Smooth muscle cell (in vitro differentiated cells): ENCODE results near the gene ARF6. TPM values are rescaled to one million over a fixed set of nuclear protein-coding genes. Genes with fewer than 3 reads are reported as not detected.
"Not testable (repeated sequence)": the region's sequence is repeated elsewhere in the genome, so short reads cannot be mapped to it uniquely, and the experiment has no call there.

Experiments
- DNase-seq: peaks from one replicate; lab custom pipeline; 2025; ENCODE audit not compliant: unreplicated experiment; lab: John Stamatoyannopoulos, UW
- H2AFZ ChIP-seq: fragments of 200-600 bp; sonication (generic); 2 replicates; pipeline ENCODE4 v1.6.0; 2016; ENCODE audit warnings: antibody characterized with exemption, low read depth, mild to moderate bottlenecking
- H3F3A ChIP-seq: fragments of 200-600 bp; sonication (generic); 2 replicates; pipeline ENCODE4 v1.6.0; 2017; ENCODE audit warnings: antibody characterized with exemption, low read depth
- H3K27ac ChIP-seq: fragments of 200-600 bp; sonication (generic); 2 replicates; pipeline ENCODE4 v1.5.1; 2016; ENCODE audit warnings: low read depth, mild to moderate bottlenecking
- H3K27me3 ChIP-seq: fragments of 200-600 bp; sonication (generic); 2 replicates; pipeline ENCODE4 v1.6.1; 2016; ENCODE audit warnings: low read depth, mild to moderate bottlenecking
- H3K36me3 ChIP-seq: fragments of 200-600 bp; sonication (generic); 2 replicates; pipeline ENCODE4 v1.5.1; 2016; ENCODE audit warnings: low read depth
- H3K4me1 ChIP-seq: fragments of 200-600 bp; sonication (generic); 2 replicates; pipeline ENCODE4 v1.5.1; 2016; ENCODE audit warnings: low read depth
- H3K4me2 ChIP-seq: fragments of 200-600 bp; sonication (generic); 2 replicates; pipeline ENCODE4 v1.6.0; 2016; ENCODE audit warnings: mild to moderate bottlenecking
- H3K4me3 ChIP-seq: fragments of 200-600 bp; sonication (generic); 2 replicates; pipeline ENCODE4 v1.5.1; 2016; ENCODE audit warnings: mild to moderate bottlenecking
- H3K79me2 ChIP-seq: fragments of 200-600 bp; sonication (generic); 2 replicates; pipeline ENCODE4 v1.6.0; 2016; ENCODE audit warnings: low read depth, mild to moderate bottlenecking
- H3K9ac ChIP-seq: fragments of 200-600 bp; sonication (generic); 2 replicates; pipeline ENCODE4 v1.6.0; 2016; ENCODE audit warnings: low read depth
- H3K9me3 ChIP-seq: fragments of 200-600 bp; sonication (generic); replicated peaks from 2 replicates; pipeline ENCODE4 v1.5.1; 2016; ENCODE audit warnings: low read depth
- H4K20me1 ChIP-seq: fragments of 200-600 bp; sonication (generic); 2 replicates; pipeline ENCODE4 v1.6.0; 2016; ENCODE audit warnings: low read depth
- WGBS: methylation state at CpG from one replicate; pipeline ENCODE4 v1.1.7; 2016; ENCODE audit warnings: low lambda C conversion rate; 5-methylcytosine and 5-hydroxymethylcytosine counted together
- polyA plus RNA-seq: library from polyadenylated mRNA; unstranded; fragments of >200 nt; fragmentation: Nextera tagmentation; extraction: Ambion mirVana; gene quantifications from 2 replicates; pipeline ENCODE4 v1.2.1, GENCODE V29; 2016
- total RNA-seq: library from RNA; depleted of rRNA; stranded (reverse); fragments of >200 nt; gene quantifications from 2 replicates; pipeline ENCODE4 v1.2.3, GENCODE V29; 2014
- TF ChIP-seq, protein P1 (sequence below): fragments of 200-600 bp; sonication (generic); IDR thresholded peaks from 2 replicates; pipeline ENCODE4 v1.5.1; 2017; ENCODE audit warnings: borderline replicate concordance, mild to moderate bottlenecking, antibody characterized with exemption; ENCODE audit not compliant: insufficient read depth, poor library complexity, severe bottlenecking

Gene ARF6
- total and polyA plus RNA-seq, 2 experiments from 2014 or later: 59.8 to 68.7 TPM

- Histone ChIP-seq H3K9me3 (no peaks in the 10 kb centered on the region), H3K9ac (no peak overlapping the region), H3K79me2 (peaks cover 50% of the 10 kb centered on the region), H3K4me3 (no peak overlapping the region), H3K4me2 (peak overlapping the region; percentile 98), H3K4me1 (peaks cover 25% of the 10 kb centered on the region), H3F3A (peaks cover 18% of the 10 kb centered on the region), H4K20me1 (peaks cover 52% of the 10 kb centered on the region), H3K36me3 (peaks cover 2% of the 10 kb centered on the region), H2AFZ (no peak overlapping the region), H3K27me3 (no peaks in the 10 kb centered on the region), H3K27ac (peak overlapping the region; percentile 98)
- DNase-seq: no peak
- TF ChIP-seq, protein P1, sequence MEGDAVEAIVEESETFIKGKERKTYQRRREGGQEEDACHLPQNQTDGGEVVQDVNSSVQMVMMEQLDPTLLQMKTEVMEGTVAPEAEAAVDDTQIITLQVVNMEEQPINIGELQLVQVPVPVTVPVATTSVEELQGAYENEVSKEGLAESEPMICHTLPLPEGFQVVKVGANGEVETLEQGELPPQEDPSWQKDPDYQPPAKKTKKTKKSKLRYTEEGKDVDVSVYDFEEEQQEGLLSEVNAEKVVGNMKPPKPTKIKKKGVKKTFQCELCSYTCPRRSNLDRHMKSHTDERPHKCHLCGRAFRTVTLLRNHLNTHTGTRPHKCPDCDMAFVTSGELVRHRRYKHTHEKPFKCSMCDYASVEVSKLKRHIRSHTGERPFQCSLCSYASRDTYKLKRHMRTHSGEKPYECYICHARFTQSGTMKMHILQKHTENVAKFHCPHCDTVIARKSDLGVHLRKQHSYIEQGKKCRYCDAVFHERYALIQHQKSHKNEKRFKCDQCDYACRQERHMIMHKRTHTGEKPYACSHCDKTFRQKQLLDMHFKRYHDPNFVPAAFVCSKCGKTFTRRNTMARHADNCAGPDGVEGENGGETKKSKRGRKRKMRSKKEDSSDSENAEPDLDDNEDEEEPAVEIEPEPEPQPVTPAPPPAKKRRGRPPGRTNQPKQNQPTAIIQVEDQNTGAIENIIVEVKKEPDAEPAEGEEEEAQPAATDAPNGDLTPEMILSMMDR: no peak
- WGBS: 82% methylated on average over 2 of the region's 2 CpGs
Measured at GRCh38 chr14:49898485-49898884, 5.6 kb downstream of the ARF6 start.

DNA sequence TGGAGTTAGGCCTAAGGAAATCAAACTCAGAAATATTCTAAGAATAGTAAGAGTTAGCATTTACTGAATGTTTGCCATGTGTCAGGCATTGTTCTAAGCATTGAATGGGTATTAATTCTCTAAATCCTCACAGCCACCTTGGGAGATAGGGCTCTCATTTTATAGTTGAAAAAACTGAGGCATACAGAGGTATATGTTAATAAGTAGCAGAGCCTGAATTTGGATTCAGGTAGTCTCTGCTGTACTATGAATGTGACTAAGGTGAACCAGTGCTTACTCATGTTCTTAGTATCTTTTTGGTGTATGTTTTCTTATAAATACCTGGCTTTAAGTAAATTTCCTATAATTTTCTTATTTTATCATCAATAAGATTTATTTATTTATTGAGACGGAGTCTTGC, 8.1 kb downstream of the ARF6 start:
- H3K27me3 ChIP-seq: no peaks in the 10 kb centered on the region
- H3K79me2 ChIP-seq: peaks cover 25% of the 10 kb centered on the region
- no peaks in the 10 kb centered on the region for H3F3A ChIP-seq
- TF ChIP-seq, protein P1: no peak
- no peak overlapping the region for H3K9ac ChIP-seq
- DNase-seq: no peak
- 96% methylated on average over 1 of the region's 1 CpG for WGBS
- no peak overlapping the region for H2AFZ ChIP-seq
- H3K36me3 ChIP-seq: no peaks in the 10 kb centered on the region
- peaks cover 27% of the 10 kb centered on the region for H4K20me1 ChIP-seq
- no peak overlapping the region for H3K27ac ChIP-seq
- H3K4me3 ChIP-seq: no peak overlapping the region
- no peaks in the 10 kb centered on the region for H3K9me3 ChIP-seq
- H3K4me1 ChIP-seq: peaks cover 10% of the 10 kb centered on the region
- H3K4me2 ChIP-seq: no peak overlapping the region

GRCh38 chr14:49902679-49903246, 9.9 kb downstream of the ARF6 start:
- H3K4me2 ChIP-seq, H3K9me3 ChIP-seq, DNase-seq, H3K79me2 ChIP-seq, H3K4me3 ChIP-seq, H3K36me3 ChIP-seq, H4K20me1 ChIP-seq, H3K27ac ChIP-seq, H3K4me1 ChIP-seq, H3F3A ChIP-seq, H3K27me3 ChIP-seq, H2AFZ ChIP-seq, H3K9ac ChIP-seq: not testable (repeated sequence)
- WGBS: 79% methylated on average over 24 of the region's 24 CpGs

DNA sequence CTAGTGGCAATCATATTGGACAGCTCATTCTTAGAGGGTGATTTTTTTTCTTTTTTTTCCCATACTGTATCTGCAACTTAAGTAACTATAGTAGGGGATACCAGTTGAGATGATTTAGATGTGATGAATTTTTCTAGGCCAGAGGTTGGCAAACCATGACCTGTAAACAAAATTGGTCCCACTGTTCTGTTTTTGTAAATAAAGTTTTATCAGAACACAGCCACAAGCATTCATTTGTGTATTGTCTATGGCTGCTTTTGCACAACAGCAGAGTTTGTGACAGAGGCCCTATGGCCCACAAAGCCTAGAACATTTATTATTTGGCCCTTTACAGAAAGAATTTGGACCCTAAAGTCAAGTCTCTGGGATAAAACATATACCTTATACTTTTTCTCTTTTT, 11.4 kb downstream of the ARF6 start:
- Histone ChIP-seq H2AFZ (no peak overlapping the region), H3K36me3 (no peaks in the 10 kb centered on the region), H3K4me2 (no peak overlapping the region), H3K9me3 (no peaks in the 10 kb centered on the region), H3K27ac (no peak overlapping the region), H4K20me1 (no peaks in the 10 kb centered on the region), H3K79me2 (no peaks in the 10 kb centered on the region), H3K27me3 (no peaks in the 10 kb centered on the region), H3K4me3 (no peak overlapping the region), H3F3A (no peaks in the 10 kb centered on the region), H3K9ac (no peak overlapping the region), H3K4me1 (peaks cover 5% of the 10 kb centered on the region)
- no peak for DNase-seq
- TF ChIP-seq, protein P1: no peak
